Sigmoid colon (tissue), 4 donors: ENCODE measurements around the gene PILRA.

ENCODE experiments used
- EP300 ChIP-seq, 4 donors: sonication (generic); formaldehyde crosslinking; IDR thresholded peaks; one replicate each; pipeline ENCODE4 v1.6.1; 2017; ENCODE audit warnings: antibody characterized with exemption in 4 of 4
- POLR2A ChIP-seq, 2 donors: fragments of 450-650 bp; IDR thresholded peaks; one replicate each; pipeline ENCODE4 v1.6.1; 2016; ENCODE audit warnings: antibody characterized with exemption in 2 of 2, mild to moderate bottlenecking in 2 of 2, moderate library complexity in 2 of 2
- POLR2AphosphoS5 ChIP-seq, 4 donors: sonication (generic); formaldehyde crosslinking; IDR thresholded peaks; one replicate each; pipeline ENCODE4 v1.6.1; 2017; ENCODE audit warnings: antibody characterized with exemption in 4 of 4
- TF ChIP-seq, protein P1 (sequence below), 4 experiments: fragments of 450-650 bp in 3 of 4; fragments of 200-600 bp in 1 of 4; IDR thresholded peaks; one replicate each; pipeline ENCODE4 v1.5.1; 2016 to 2019; ENCODE audit warnings: antibody characterized with exemption in 4 of 4, mild to moderate bottlenecking in 3 of 4, moderate library complexity in 2 of 4

DNA sequence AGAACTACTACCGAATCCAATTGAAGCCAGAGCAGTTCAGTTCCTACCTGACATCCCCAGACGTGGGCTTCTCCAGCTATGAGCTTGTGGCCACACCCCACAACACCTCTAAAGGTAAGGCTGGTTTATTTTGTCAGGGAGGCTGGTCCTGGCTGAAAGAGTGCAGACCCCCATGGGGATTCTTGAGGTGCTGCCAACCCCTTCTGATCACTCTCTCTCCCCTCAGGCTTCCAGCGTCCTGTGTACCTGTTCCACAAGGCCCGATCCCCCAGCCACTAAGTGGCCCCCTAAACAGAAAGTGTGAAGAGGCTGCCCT is 59.9 kb downstream of the PILRA start:
- TF ChIP-seq, protein P1, sequence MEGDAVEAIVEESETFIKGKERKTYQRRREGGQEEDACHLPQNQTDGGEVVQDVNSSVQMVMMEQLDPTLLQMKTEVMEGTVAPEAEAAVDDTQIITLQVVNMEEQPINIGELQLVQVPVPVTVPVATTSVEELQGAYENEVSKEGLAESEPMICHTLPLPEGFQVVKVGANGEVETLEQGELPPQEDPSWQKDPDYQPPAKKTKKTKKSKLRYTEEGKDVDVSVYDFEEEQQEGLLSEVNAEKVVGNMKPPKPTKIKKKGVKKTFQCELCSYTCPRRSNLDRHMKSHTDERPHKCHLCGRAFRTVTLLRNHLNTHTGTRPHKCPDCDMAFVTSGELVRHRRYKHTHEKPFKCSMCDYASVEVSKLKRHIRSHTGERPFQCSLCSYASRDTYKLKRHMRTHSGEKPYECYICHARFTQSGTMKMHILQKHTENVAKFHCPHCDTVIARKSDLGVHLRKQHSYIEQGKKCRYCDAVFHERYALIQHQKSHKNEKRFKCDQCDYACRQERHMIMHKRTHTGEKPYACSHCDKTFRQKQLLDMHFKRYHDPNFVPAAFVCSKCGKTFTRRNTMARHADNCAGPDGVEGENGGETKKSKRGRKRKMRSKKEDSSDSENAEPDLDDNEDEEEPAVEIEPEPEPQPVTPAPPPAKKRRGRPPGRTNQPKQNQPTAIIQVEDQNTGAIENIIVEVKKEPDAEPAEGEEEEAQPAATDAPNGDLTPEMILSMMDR (IDR thresholded peaks at IDR 0.05), result no peak
- TF ChIP-seq POLR2AphosphoS5 (IDR thresholded peaks at IDR 0.05), result no peak
- no peak for TF ChIP-seq EP300 (IDR thresholded peaks at IDR 0.05)
- TF ChIP-seq POLR2A (IDR thresholded peaks at IDR 0.05), result no peak
